ENCODE measurements around the gene CDC27. TPM values are rescaled to one million over a fixed set of nuclear protein-coding genes. Genes with fewer than 3 reads are reported as not detected.
"Not testable (repeated sequence)": the region's sequence is repeated elsewhere in the genome, so short reads cannot be mapped to it uniquely, and the experiment has no call there.

Gene CDC27
- total and polyA plus RNA-seq, 7 donors, result 25.5 to 89.2 (median 74.6) TPM

GRCh38 chr17:47117386-47117785 is 71.7 kb downstream of the CDC27 start:
- intact Hi-C loops (cut with DNase I), result no loop called here
- ATAC-seq (no peak), DNase-seq (no peak)
- Histone ChIP-seq H3K4me3 (no peak overlapping the region), H3K9me3 (no peaks in the 10 kb centered on the region), H3K27me3 (ENCODE audit: insufficient read depth in 3 of 3, low read length in 2 of 3) (no peaks in the 10 kb centered on the region), H3K36me3 (ENCODE audit: insufficient read depth in 1 of 2, low read depth in 1 of 2) (peaks cover 3 to 56% of the 10 kb centered on the region in 2 donors), H3K4me1 (no peaks in the 10 kb centered on the region), H3K27ac (no peak overlapping the region)
- TF ChIP-seq CTCF (IDR thresholded peaks at IDR 0.05), result no peak
- 86 to 87% (median 86%) methylated on average over 3 of the region's 3 CpGs for WGBS, 3 donors

GRCh38 chr17:47106130-47106529 is 83.0 kb downstream of the CDC27 start:
- H3K27me3 ChIP-seq (ENCODE audit: insufficient read depth in 3 of 3, low read length in 2 of 3), result no peaks in the 10 kb centered on the region
- no peak for DNase-seq
- no peak overlapping the region for H3K4me3 ChIP-seq
- intact Hi-C loops (cut with DNase I), result no loop called here
- H3K4me1 ChIP-seq, result no peaks in the 10 kb centered on the region
- no peak for ATAC-seq
- no peaks in the 10 kb centered on the region for H3K9me3 ChIP-seq
- no peaks in the 10 kb centered on the region for H3K36me3 ChIP-seq (ENCODE audit: insufficient read depth in 1 of 2, low read depth in 1 of 2)
- H3K27ac ChIP-seq, result no peak overlapping the region
- WGBS, 3 donors, result 87 to 90% (median 90%) methylated on average over 7 of the region's 7 CpGs
- no peak for TF ChIP-seq CTCF (IDR thresholded peaks at IDR 0.05)

GRCh38 chr17:47105246-47105645 is 83.8 kb downstream of the CDC27 start:
- H3K36me3 ChIP-seq (ENCODE audit: insufficient read depth in 1 of 2, low read depth in 1 of 2); DNase-seq; intact Hi-C loops (cut with DNase I); H3K4me3 ChIP-seq; H3K27ac ChIP-seq; H3K27me3 ChIP-seq (ENCODE audit: insufficient read depth in 3 of 3, low read length in 2 of 3); H3K9me3 ChIP-seq; H3K4me1 ChIP-seq; ATAC-seq: not testable (repeated sequence)
- 20 to 33% (median 29%) methylated on average over 1 of the region's 1 CpG for WGBS, 3 donors

GRCh38 chr17:47102914-47103313 is 86.2 kb downstream of the CDC27 start:
- H3K4me1 ChIP-seq, result peaks cover 10% of the 10 kb centered on the region
- H3K9me3 ChIP-seq, result no peaks in the 10 kb centered on the region
- H3K36me3 ChIP-seq (ENCODE audit: insufficient read depth in 1 of 2, low read depth in 1 of 2), result no peaks in the 10 kb centered on the region
- TF ChIP-seq CTCF (IDR thresholded peaks at IDR 0.05), result no peak
- ATAC-seq, result no peak
- 88 to 93% (median 89%) methylated on average over 4 of the region's 4 CpGs for WGBS, 3 donors
- no peaks in the 10 kb centered on the region for H3K27me3 ChIP-seq (ENCODE audit: insufficient read depth in 3 of 3, low read length in 2 of 3)
- intact Hi-C loops (cut with DNase I), result no loop called here
- no peak for DNase-seq
- H3K4me3 ChIP-seq, result no peak overlapping the region
- no peak overlapping the region for H3K27ac ChIP-seq

- Histone ChIP-seq H3K4me3 (peak overlapping the region; percentile 95), H3K36me3 (ENCODE audit: insufficient read depth in 1 of 2, low read depth in 1 of 2) (peaks cover 0 to 9% of the 10 kb centered on the region in 2 donors), H3K4me1 (peaks cover 10% of the 10 kb centered on the region), H3K27me3 (ENCODE audit: insufficient read depth in 3 of 3, low read length in 2 of 3) (no peaks in the 10 kb centered on the region), H3K9me3 (no peaks in the 10 kb centered on the region), H3K27ac (peak overlapping the region; percentile 79)
- peak; percentile 93 to 96 for DNase-seq
- TF ChIP-seq CTCF (IDR thresholded peaks at IDR 0.05), result no peak
- intact Hi-C loops (cut with DNase I), result no loop called here
- 0 to 1% (median 1%) methylated on average over 27 to 42 of the region's 42 CpGs for WGBS, 3 donors
- peak; percentile 99 to 100 (median 100) for ATAC-seq
These were observed 88.9 kb downstream of the CDC27 start for GRCh38 chr17:47099987-47100711.
